ENCODE results near the gene CTCFL. TPM values are rescaled to one million over a fixed set of nuclear protein-coding genes. Genes with fewer than 3 reads are reported as not detected.

Gene CTCFL
- total RNA-seq, 1 experiment from 2014 or later = not detected

DNA sequence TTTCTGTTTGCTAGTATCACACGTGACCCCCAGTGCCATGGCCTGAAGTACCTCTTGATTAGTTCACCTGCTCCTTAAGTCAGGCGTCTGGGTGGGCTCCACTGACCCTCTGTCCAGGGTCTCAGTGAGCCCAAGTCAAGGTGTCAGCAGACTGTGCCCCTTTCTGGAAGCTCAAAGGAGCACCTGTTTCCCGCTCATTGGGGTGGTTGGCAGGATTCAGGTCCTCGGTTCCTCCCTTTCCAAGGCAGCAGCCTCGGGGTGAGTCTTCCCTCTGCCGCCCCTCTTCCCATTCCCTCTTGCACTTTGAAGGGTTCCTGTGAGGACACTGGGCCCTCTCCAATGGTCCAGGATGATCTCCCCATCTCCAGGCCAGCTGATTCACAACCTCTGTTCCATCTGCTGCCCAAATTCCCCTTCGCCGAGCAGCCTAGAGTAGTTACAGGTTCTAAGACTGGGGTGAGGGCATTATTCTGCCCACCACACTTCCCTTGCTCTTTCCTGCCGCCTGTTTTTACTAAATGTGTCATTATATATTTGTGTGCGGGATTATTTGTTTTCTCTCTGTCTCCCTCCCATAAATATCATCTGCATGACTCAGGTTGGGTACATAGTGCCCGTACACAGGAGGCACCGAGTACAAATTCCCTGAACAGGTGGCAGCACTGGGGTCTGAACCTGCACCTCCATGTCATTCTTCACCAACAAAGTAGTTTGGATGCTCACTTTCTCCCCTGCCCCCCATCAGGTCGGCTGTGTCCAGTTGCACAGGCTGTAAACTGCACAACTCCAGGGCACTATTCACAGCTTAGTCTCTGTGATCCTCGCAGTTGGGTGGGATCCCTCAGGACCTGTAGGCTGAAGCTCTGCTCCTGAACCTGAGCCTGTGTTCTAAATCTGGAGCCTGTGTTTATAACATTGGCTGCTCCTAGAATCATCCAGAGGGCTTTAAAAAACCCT lies 75.3 kb downstream of the CTCFL start:
- DNase-seq = peak in 1 of 2 experiments; percentile 63
- POLR2A ChIA-PET (ENCODE audit: unreplicated experiment) = no interaction called here
- H3K9me3 ChIP-seq (ENCODE audit: insufficient read depth, low read depth) = no peaks in the 10 kb centered on the region
- CTCF ChIA-PET = no interaction called here
- H3K27me3 ChIP-seq (ENCODE audit: insufficient read depth, low read depth) = peaks cover 84% of the 10 kb centered on the region
- H3K4me1 ChIP-seq (replicated peaks; ENCODE audit: insufficient read depth) = peaks cover 6% of the 10 kb centered on the region; the same call in 1 of the 2 replicates
- no peak overlapping the region for H3K27ac ChIP-seq
- H3F3A ChIP-seq (ENCODE audit: insufficient read depth, low read depth) = no peaks in the 10 kb centered on the region
- BruUV-seq (replicated peaks) = no TSS peak
- H4K20me1 ChIP-seq (ENCODE audit: insufficient read depth) = peaks cover 7% of the 10 kb centered on the region; the same call in 1 of the 2 replicates
- no peaks in the 10 kb centered on the region for H3K9me2 ChIP-seq (ENCODE audit: insufficient read depth)
- H3K36me3 ChIP-seq (ENCODE audit: low read depth) = no peaks in the 10 kb centered on the region
- no peaks in the 10 kb centered on the region for H3K79me2 ChIP-seq (ENCODE audit: low read depth)
- no peak overlapping the region for H2AFZ ChIP-seq
- intact Hi-C loops (cut with micrococcal nuclease; ENCODE audit: unreplicated experiment) = no loop called here
- H3K4me3 ChIP-seq = no peak overlapping the region
- H3K4me2 ChIP-seq = no peak overlapping the region
- no peak for TF ChIP-seq CTCF (conservative IDR thresholded peaks at IDR 0.05)

- no peak overlapping the region for H2AFZ ChIP-seq
- intact Hi-C loops (cut with micrococcal nuclease; ENCODE audit: unreplicated experiment) = no loop called here
- DNase-seq = no peak
- POLR2A ChIA-PET (ENCODE audit: unreplicated experiment) = no interaction called here
- peaks cover 7% of the 10 kb centered on the region; the same call in 1 of the 2 replicates for H4K20me1 ChIP-seq (ENCODE audit: insufficient read depth)
- TF ChIP-seq EZH2 (IDR thresholded peaks at IDR 0.05; ENCODE audit: low read depth) (no peak), CTCF (conservative IDR thresholded peaks at IDR 0.05) (no peak)
- no TSS peak for BruUV-seq (replicated peaks)
- H3K79me2 ChIP-seq (ENCODE audit: low read depth) = no peaks in the 10 kb centered on the region
- no peak overlapping the region for H3K27ac ChIP-seq
- CTCF ChIA-PET = no interaction called here
- H3K36me3 ChIP-seq (ENCODE audit: low read depth) = no peaks in the 10 kb centered on the region
- H3F3A ChIP-seq (ENCODE audit: insufficient read depth, low read depth) = no peaks in the 10 kb centered on the region
- H3K4me3 ChIP-seq = no peak overlapping the region
- H3K9me2 ChIP-seq (ENCODE audit: insufficient read depth) = no peaks in the 10 kb centered on the region
- H3K9me3 ChIP-seq (ENCODE audit: insufficient read depth, low read depth) = no peaks in the 10 kb centered on the region
- H3K27me3 ChIP-seq (ENCODE audit: insufficient read depth, low read depth) = peaks cover 83% of the 10 kb centered on the region
- peaks cover 6% of the 10 kb centered on the region; the same call in 1 of the 2 replicates for H3K4me1 ChIP-seq (replicated peaks; ENCODE audit: insufficient read depth)
- no peak overlapping the region for H3K4me2 ChIP-seq
Observed at GRCh38 chr20:57448764-57449354, 76.1 kb downstream of the CTCFL start.

Other genes with a start within 250 kb of the CTCFL start
- gene SPO11, start 195.3 kb downstream of the CTCFL start, total RNA-seq (2021) = not detected in 2 replicates
- 26.1 and 38.4 TPM in 2 replicates for gene RAE1, start 173.9 kb downstream of the CTCFL start, total RNA-seq (2021)
- 19.3 and 25.6 TPM in 2 replicates for gene RBM38, start 133.7 kb downstream of the CTCFL start, total RNA-seq (2021)
- not detected in 2 replicates for gene PCK1, start 36.0 kb upstream of the CTCFL start, total RNA-seq (2021)
- not detected in 2 replicates for gene ZBP1, start 95.3 kb upstream of the CTCFL start, total RNA-seq (2021)
- 163 and 177 TPM in 2 replicates for gene PMEPA1, start 184.9 kb upstream of the CTCFL start, total RNA-seq (2021)